Measurements from ENCODE around the gene GARNL3.

GARNL3 gene, protein sequence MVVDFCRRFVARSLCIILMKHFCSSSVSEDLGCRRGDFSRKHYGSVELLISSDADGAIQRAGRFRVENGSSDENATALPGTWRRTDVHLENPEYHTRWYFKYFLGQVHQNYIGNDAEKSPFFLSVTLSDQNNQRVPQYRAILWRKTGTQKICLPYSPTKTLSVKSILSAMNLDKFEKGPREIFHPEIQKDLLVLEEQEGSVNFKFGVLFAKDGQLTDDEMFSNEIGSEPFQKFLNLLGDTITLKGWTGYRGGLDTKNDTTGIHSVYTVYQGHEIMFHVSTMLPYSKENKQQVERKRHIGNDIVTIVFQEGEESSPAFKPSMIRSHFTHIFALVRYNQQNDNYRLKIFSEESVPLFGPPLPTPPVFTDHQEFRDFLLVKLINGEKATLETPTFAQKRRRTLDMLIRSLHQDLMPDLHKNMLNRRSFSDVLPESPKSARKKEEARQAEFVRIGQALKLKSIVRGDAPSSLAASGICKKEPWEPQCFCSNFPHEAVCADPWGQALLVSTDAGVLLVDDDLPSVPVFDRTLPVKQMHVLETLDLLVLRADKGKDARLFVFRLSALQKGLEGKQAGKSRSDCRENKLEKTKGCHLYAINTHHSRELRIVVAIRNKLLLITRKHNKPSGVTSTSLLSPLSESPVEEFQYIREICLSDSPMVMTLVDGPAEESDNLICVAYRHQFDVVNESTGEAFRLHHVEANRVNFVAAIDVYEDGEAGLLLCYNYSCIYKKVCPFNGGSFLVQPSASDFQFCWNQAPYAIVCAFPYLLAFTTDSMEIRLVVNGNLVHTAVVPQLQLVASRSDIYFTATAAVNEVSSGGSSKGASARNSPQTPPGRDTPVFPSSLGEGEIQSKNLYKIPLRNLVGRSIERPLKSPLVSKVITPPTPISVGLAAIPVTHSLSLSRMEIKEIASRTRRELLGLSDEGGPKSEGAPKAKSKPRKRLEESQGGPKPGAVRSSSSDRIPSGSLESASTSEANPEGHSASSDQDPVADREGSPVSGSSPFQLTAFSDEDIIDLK

GRCh38 chr9:127264462-127265219 lies at the start of gene GARNL3:
Gene GARNL3, plus strand, starts transcription at chr9:127264774. Its CDS starts 104 bp downstream, at chr9:127264878.
- DNase-seq = no peak

GRCh38 chr9:127215268-127216209 lies 49.0 kb upstream of the GARNL3 start:
- DNase-seq = no peak

- DNase-seq = no peak
Measured at GRCh38 chr9:127216210-127216887, 48.2 kb upstream of the GARNL3 start.

DNA sequence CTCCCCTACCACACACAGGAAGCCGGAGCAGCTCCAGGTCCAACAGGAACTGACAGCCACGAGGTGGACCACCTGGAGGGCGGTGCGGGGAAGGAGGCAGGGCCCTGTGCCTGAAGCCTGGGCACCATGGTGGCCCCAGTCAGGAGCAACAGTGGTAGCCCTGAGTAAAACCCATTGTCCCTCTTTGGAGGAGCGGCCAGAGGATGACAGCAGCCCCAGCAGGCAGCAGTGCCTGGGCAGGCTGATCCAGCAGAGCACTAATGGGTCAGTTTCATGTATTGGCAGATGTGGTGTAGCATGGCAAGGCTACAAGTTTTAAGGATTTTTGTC lies 47.7 kb upstream of the GARNL3 start:
- DNase-seq = no peak

DNA sequence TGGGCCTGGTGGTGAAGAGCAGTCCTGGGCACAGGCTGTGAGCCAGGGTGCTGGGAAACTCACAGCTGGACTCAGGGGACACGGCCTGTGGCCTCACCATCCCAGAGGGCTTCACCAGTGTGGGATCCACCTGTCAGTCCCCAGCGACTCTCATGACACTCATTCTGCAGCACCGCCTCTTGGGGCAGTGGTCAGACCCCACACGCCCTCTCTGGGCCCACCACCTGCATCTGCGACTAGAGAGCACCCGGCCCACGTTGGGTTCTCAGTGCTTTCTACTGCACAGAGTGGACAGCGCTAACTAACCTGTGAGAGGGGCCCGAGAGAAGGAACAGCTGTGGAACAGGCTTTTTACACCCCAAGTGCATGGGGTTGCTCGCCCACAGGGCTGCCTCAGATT lies 45.8 kb upstream of the GARNL3 start:
- no peak for DNase-seq

DNA sequence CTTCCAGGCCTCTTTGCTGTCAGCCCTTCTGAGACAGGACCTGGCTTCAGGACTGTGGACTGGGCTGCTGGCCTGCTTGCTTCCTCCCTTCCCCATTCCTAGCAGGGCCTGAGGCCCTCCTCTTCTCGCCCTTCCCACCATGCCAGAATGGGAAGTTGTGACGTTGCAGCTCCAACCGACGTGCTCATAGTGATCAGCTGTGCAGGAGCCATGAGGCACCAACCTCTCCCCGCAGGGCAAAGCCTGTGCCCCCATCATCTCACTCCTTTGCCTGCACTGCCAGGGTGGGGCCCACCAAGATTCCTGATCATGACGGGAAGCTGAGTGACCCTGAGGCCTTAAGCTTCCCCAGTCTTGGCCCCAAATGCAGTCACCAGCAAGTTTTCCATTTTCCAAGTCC lies 45.1 kb upstream of the GARNL3 start:
- no peak for DNase-seq

- no peak for DNase-seq
Measured at GRCh38 chr9:127221695-127222094, 42.9 kb upstream of the GARNL3 start.

DNA sequence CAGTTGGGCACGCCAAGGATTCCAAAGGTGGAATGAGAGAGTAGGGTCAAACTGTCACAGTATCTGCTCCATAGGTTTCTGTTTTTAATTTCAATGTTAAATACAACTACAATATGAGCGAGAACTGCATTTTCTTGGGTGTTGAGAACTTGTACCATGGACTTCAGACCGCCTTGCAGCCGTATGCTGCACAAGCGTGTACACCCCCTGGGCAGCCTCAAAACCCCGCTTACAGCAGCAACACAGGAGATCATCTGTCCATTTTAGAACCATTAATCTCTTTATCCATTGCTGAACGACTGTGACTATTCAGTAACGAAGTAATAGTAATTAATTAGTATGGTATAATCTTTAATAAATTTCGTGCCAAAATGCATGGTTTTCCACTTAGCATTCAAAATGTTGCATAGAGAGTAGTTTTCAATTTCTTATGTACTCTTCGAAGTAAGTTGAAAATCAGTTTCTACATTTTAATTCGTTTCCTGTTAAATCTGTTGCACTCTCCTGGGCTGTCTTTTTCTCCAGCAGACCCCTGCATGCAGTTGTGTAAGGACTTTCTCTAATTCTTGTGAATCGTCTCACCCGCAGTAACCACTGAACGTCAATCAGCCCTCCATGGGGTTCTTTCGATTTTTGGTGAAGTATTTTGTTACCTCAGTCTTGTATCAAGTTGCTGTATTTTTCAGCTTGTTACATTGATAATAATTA lies 42.0 kb upstream of the GARNL3 start:
- no peak for DNase-seq

GRCh38 chr9:127223266-127223665 lies 41.3 kb upstream of the GARNL3 start:
- no peak for DNase-seq

DNA sequence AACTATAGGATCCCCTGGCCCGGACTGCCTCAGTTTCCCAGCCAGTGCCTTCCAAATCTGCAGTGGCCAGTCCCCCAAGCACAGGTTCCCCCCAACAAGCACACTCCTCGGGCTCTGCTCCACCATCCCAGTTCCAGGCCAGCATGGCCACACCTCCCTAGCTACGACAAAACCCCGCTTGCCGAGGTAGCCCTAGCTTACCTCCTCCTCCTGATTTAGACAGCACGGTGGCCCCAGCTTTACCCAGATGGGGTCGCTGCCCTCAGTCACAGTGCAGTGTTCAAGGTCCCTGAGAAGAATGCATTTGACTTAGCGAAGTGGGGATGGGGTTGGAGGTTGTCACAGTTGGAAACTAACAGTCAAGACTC lies 40.8 kb upstream of the GARNL3 start:
- no peak for DNase-seq

DNA sequence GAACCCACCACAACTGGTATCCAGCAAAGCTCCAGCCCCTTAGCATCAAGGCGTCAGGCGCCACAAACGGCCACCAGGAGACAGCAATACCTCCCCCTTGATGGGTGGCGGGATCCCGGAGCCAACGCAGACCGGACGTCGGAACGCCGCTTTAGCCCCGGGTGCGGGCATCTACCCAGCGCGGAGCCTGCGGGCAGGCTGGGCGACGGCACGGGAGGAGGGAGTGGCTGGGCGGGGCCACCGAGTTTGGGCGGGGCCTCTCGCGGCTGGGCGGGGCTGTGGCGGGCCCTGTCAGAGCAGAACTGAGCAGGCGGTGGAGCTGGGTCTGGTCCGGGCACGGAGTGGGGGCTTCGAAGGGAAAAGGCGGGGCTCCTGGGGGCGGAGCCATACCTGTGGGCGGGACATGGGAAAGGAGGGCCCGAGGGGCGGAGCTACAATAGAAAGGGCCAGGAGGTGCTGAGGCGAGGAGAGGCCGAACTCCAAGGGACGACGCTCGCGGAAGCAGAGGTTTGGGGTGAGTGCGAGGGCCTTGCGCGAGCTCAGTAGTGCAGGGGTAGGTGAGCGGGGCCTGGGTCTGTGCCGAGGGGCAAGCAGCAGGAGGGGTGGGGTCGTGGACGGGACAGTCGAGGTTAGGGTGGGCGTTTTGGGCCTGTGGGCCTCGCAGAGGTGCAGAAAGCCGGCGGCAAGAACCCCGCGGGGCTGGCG lies 40.2 kb upstream of the GARNL3 start:
- DNase-seq = peak; percentile 35 to 81

GRCh38 chr9:127224883-127225739 lies 39.5 kb upstream of the GARNL3 start:
- DNase-seq = peak; percentile 42 to 85

GRCh38 chr9:127225801-127226625 lies 38.6 kb upstream of the GARNL3 start:
- DNase-seq = no peak

DNA sequence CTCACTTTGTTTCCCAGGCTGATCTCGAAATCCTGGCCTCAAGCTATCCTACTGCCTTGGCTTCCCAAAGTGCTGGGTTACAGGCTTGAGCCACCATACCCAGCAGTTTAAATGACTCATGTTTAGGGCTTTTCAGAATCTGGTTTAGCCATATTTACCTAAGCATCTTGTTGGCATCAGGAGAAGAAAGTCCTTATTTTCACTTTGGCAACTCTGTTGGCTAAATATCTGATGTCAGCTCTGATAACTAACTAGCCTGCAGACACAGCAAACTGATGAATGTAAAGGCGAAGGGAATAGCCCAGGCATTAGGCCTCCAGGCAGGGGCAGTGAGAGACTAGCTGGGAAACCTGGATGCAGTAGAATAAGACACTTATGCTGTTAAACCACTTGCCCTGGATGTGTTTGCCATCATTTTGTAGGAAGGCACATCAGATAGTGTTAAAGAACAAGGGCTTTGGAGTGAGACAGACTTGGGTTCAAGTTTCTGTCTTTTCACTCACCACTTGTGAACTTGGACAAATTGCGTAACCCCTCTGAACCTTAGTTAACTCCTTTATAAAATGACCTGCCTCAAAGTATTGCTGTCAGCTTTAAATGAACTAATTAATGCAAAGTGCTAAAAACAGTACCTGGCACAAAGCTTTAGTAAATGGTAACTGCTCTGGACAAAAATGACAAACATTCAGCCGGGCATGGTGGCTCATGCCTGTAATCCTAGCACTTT lies 34.7 kb upstream of the GARNL3 start:
- DNase-seq = no peak

DNA sequence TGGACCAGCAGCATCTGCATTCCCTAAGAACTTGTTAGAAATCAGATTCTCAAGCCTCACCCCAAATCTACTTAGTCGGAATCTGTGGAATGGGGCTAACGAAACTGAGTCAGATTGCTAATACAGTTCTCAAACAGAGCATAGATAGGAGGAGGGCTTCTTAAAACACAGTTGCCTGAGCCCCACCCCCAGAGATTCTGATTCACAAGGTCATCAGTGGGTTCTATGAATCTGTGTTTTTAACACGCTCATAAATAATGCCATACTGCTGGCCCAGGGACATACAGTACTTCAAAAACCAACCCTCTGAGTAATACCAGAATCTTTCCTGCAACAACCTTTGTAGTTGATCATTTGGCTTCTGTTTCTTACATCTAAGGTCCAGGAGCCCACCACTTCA lies 32.9 kb upstream of the GARNL3 start:
- no peak for DNase-seq

GRCh38 chr9:127232833-127233549 lies 31.6 kb upstream of the GARNL3 start:
- no peak for DNase-seq

DNA sequence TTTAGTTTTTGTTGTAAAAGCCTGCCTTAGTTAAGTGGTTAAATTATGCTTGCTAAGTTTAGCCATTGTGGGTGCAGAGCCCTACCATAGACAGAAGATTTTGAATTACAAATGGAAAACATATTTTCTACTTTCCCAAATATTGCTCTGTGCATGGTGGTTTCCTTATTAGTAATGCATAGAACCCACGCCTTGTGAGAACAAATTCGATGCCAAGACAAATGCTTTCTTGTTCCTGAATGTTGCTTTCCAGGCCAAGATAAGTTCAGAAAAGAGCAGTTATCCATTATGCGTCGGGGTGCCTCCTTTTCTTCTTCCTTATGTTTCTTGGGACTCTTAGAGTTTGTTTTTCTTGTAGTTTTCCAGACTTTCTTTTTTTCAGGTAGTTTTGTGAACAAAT lies 31.0 kb upstream of the GARNL3 start:
- DNase-seq = no peak

All from NCI-H446 (cell line).